GM23248 (cell line): ENCODE results near the gene SELENOO.

Experiments used
- EZH2 ChIP-seq: fragments of 200-600 bp; sonication (generic); IDR thresholded peaks from 2 replicates; pipeline ENCODE4 v1.6.1; 2018; ENCODE audit warnings: antibody characterized with exemption, mild to moderate bottlenecking; ENCODE audit not compliant: insufficient read depth, poor library complexity, severe bottlenecking
- EZH2phosphoT487 ChIP-seq: fragments of 200-600 bp; sonication (generic); IDR thresholded peaks from 2 replicates; pipeline ENCODE4 v1.6.1; 2018; ENCODE audit warnings: antibody characterized with exemption, moderate library complexity, mild to moderate bottlenecking, low read depth; ENCODE audit not compliant: insufficient read depth

- TF ChIP-seq EZH2 (no peak), EZH2phosphoT487 (no peak)
Observed at GRCh38 chr22:50208939-50209892, 8.4 kb downstream of the SELENOO start.
